K562 (cell line): ENCODE results near the gene IRGQ. TPM values are rescaled to one million over a fixed set of nuclear protein-coding genes. Genes with fewer than 3 reads are reported as not detected.
A peak's percentile ranks its signal among the peaks of the same experiment; 100 is the strongest.

Experiments
- CREB3L1 ChIP-seq: fragments of 450-650 bp; IDR thresholded peaks from 2 replicates; pipeline ENCODE4 v1.6.1; 2014; ENCODE audit warnings: low read depth, mild to moderate bottlenecking, moderate library complexity, borderline replicate concordance
- EP400 ChIP-seq: fragments of 450-650 bp; IDR thresholded peaks from 2 replicates; pipeline ENCODE4 v1.6.1; 2017; ENCODE audit warnings: antibody characterized with exemption, mild to moderate bottlenecking, moderate library complexity
- ERF ChIP-seq: fragments of 450-650 bp; formaldehyde crosslinking; IDR thresholded peaks from 2 replicates; pipeline ENCODE4 v1.4.0; 2020; ENCODE audit warnings: mild to moderate bottlenecking, mixed read lengths
- ETS1 ChIP-seq: conservative IDR thresholded peaks from 2 replicates; pipeline ENCODE4 v1.6.1; 2011; ENCODE audit warnings: low read depth, mild to moderate bottlenecking, low read length; ENCODE audit not compliant: control insufficient read depth
- NCOA2 ChIP-seq, 2 experiments: fragments of 450-650 bp; IDR thresholded peaks; 2 replicates each; pipeline ENCODE4 v1.6.1; 2018; ENCODE audit warnings: mild to moderate bottlenecking in 2 of 2, moderate library complexity in 1 of 2; ENCODE audit not compliant: partially characterized antibody in 2 of 2
- POLR2G ChIP-seq: fragments of 200-400 bp; formaldehyde crosslinking; IDR thresholded peaks from 2 replicates; pipeline ENCODE4 v1.6.1; 2017; ENCODE audit warnings: low read depth, mild to moderate bottlenecking, antibody characterized with exemption, low read length, moderate library complexity
- TOE1 ChIP-seq, 2 experiments: fragments of 450-650 bp in 1 of 2; sonication (generic) in 1 of 2; formaldehyde crosslinking in 1 of 2; IDR thresholded peaks; 2 replicates each; pipeline versions ENCODE4 v1.7.1 to v1.8.0; 2016 to 2022; ENCODE audit warnings: borderline replicate concordance in 2 of 2, mild to moderate bottlenecking in 2 of 2, antibody characterized with exemption in 1 of 2, inconsistent platforms in 1 of 2, low read depth in 1 of 2, missing genetic modification reagents in 1 of 2, moderate library complexity in 1 of 2
- ZFP30 ChIP-seq: fragments of 250-450 bp; sonication (Bioruptor Pico); IDR thresholded peaks from 2 replicates; pipeline ENCODE4 v1.8.0; 2022; ENCODE audit warnings: moderate library complexity, mild to moderate bottlenecking, inconsistent platforms, borderline replicate concordance
- ZNF12 ChIP-seq: sonication (generic); formaldehyde crosslinking; IDR thresholded peaks from 2 replicates; pipeline ENCODE4 v1.4.0; 2020; ENCODE audit warnings: mild to moderate bottlenecking, missing genetic modification reagents
- ZNF407 ChIP-seq: fragments of 450-650 bp; IDR thresholded peaks from 2 replicates; pipeline ENCODE4 v1.6.1; 2016; ENCODE audit warnings: low read depth
- polyA plus RNA-seq, 8 experiments: library from polyadenylated mRNA; depleted of rRNA in 4 of 8; stranded (reverse) in 5 of 8; unstranded in 3 of 8; fragments of >200 nt; fragmentation: Nextera tagmentation in 2 of 8; fragmentation: Illumina TruSeq in 1 of 8; extraction: Ambion mirVana in 2 of 8; extraction: Trizol in 1 of 8; gene quantifications; 2 replicates each; pipeline versions ENCODE4 v1.2.1 to v1.2.3, GENCODE V29; 2011 to 2014; ENCODE audit warnings: inconsistent platforms in 1 of 8, missing spikeins in 1 of 8
- total RNA-seq, 7 experiments: library from RNA; depleted of rRNA in 6 of 7; stranded (reverse); fragments of >200 nt in 6 of 7; fragmentation: Illumina TruSeq in 2 of 7; extraction: Trizol in 2 of 7; gene quantifications; 2 replicates each; pipeline versions ENCODE4 v1.2.1 to v1.2.3, GENCODE V29; 2011 to 2021; ENCODE audit warnings: low replicate concordance in 1 of 7

Gene IRGQ
- total and polyA plus RNA-seq, 9 of the 15 experiments (the other 6 are each of a cell fraction or from before 2014, with no cell fraction given): 3.5 to 19.2 (median 7.9) TPM

GRCh38 chr19:43595999-43596841 is at the start of gene IRGQ, which contains the start of gene ZNF576 (continued):
- peak; percentile 93 for TF ChIP-seq ZNF407
- peak; percentile 78 for TF ChIP-seq POLR2G
- TF ChIP-seq CREB3L1: peak; percentile 75
- peak; percentile 66; the same call in 1 of the 2 replicates for TF ChIP-seq ERF (CRISPR knock-in tag)
- TF ChIP-seq ETS1: no peak
- TF ChIP-seq ZFP30 (CRISPR knock-in tag): no peak
- TF ChIP-seq ZNF12: no peak
- TF ChIP-seq NCOA2 (IDR thresholded peaks at IDR 0.05; ENCODE audit: partially characterized antibody in 2 of 2): peak in 1 of 2 experiments; percentile 99
- TF ChIP-seq EP400: peak; percentile 92
- peak; percentile 82 for TF ChIP-seq TOE1 (IDR thresholded peaks at IDR 0.05; ENCODE audit: borderline replicate concordance)
- no peak for TF ChIP-seq TOE1 (CRISPR knock-in tag; IDR thresholded peaks at IDR 0.05; ENCODE audit: borderline replicate concordance, low read depth)
